ENCODE measurements around the gene ELP2. TPM values are rescaled to one million over a fixed set of nuclear protein-coding genes. Genes with fewer than 3 reads are reported as not detected.

The ELP2 gene
- total RNA-seq, 1 donor from 2014 or later, result 62.2 TPM

DNA sequence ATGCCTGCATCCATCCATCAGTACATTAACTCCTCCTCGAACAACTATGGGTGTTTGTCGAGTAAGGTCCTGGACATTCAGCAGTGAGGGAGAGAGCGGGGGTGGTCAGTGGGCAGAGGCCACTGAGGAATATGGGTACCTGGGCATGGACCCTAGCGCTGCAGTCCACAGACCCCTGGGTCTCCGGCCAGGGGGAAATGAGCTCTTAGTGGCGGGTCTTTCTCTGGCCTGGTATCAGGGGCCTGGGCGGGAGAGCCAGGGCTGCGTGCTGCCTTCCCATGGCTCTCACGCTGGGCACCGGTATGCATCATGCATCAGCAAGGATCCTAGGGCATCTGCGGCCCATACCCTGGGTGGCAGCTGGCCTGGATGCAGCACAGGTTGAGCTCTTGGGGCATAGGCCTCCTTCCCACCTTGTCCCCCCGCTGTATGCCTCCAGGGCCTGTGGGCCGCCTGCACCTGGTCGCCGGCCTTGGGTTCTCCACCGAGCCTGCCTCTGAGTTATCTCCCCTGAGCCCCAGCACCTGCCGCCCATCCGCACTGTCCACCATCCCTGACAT, 56.3 kb downstream of the ELP2 start:
- TF ChIP-seq, protein P1, sequence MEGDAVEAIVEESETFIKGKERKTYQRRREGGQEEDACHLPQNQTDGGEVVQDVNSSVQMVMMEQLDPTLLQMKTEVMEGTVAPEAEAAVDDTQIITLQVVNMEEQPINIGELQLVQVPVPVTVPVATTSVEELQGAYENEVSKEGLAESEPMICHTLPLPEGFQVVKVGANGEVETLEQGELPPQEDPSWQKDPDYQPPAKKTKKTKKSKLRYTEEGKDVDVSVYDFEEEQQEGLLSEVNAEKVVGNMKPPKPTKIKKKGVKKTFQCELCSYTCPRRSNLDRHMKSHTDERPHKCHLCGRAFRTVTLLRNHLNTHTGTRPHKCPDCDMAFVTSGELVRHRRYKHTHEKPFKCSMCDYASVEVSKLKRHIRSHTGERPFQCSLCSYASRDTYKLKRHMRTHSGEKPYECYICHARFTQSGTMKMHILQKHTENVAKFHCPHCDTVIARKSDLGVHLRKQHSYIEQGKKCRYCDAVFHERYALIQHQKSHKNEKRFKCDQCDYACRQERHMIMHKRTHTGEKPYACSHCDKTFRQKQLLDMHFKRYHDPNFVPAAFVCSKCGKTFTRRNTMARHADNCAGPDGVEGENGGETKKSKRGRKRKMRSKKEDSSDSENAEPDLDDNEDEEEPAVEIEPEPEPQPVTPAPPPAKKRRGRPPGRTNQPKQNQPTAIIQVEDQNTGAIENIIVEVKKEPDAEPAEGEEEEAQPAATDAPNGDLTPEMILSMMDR (IDR thresholded peaks at IDR 0.05), result no peak
- DNase-seq, result no peak
- Histone ChIP-seq H3K4me1 (peaks cover 21% of the 10 kb centered on the region), H3K4me3 (peak overlapping the region; percentile 78), H3K27me3 (ENCODE audit: low read depth) (no peaks in the 10 kb centered on the region), H3K36me3 (no peaks in the 10 kb centered on the region), H3K9me3 (no peaks in the 10 kb centered on the region), H3K27ac (no peak overlapping the region)
- intact Hi-C loops (cut with DNase I), result no loop called here
- no peak for ATAC-seq

DNA sequence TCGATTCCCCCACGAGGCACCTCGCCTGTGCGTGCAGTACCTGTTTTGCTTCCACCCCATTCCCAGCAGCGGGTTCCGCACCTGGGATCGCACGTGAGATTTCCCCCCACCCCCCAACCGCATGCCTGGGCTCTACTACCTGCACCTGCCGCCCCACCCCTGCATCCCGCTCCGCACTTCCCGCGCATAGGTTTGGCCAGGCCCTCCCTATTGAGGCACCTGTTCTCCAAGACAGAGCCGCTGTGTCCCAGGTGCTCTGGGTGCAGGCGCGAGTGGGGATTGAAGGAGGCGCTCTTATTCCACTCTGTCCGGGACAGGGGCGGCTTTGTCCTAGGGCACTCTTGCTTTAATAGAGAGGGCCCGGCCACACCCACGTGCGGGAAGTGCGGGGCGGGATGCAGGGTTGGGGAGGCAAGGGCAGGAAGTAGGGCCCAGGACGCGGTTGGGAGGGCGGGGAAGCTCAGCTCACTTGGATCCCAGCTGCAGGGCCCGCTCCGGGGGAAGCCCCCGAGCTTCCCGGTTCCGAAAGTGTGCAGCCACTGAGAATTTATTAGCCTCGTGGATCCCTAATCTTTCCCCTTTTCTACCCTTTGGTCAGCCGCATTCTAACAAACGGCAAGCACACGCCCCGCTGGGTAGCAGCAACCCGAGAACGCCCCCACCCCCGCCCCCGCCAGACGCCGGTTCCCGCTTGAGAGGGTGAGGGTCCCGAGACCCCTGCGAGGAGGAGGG, 56.9 kb downstream of the ELP2 start:
- H3K4me3 ChIP-seq, result peak overlapping the region; percentile 78
- DNase-seq (peak; percentile 83), ATAC-seq (peak; percentile 84 to 86)
- H3K9me3 ChIP-seq, result no peaks in the 10 kb centered on the region
- no peaks in the 10 kb centered on the region for H3K27me3 ChIP-seq (ENCODE audit: low read depth)
- intact Hi-C loops (cut with DNase I), result no loop called here
- H3K4me1 ChIP-seq, result peaks cover 21% of the 10 kb centered on the region
- H3K27ac ChIP-seq, result peak overlapping the region; percentile 55
- TF ChIP-seq, protein P1 (IDR thresholded peaks at IDR 0.05), result no peak
- H3K36me3 ChIP-seq, result no peaks in the 10 kb centered on the region

DNA sequence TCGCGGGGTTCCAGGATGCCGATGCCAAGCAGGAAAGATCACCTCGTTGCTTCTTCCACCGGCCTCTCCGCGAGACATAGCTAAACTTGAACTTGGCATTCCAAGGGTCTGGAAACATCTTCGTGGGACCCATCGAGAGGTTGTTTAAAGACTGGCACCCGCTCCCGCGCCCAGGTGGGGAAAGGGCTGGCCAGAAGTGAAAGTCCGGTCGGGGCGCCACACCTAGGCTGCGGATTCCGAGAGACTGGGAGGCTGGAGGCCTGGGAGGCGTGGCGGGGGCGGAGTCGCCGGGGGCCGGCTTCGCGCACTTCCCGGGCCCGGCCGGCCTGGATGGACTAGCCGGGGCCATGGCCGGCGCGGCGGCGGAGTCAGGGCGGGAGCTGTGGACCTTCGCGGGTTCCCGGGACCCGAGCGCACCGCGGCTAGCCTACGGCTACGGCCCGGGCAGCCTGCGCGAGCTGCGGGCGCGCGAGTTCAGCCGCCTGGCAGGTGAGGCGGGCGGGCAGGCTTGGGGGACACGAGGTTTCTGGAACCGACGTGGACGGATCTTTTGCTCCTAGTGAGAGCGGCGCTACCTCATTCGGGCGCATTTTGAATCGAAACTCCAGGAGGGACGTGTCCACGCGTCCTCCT, 57.6 kb downstream of the ELP2 start, which contains the start of gene MOCOS:
Gene MOCOS (plus strand): TSS at position 305 of the 633 bp plus-strand sequence. CDS start 43 bp downstream, at position 348.
- H3K9me3 ChIP-seq, result no peaks in the 10 kb centered on the region
- DNase-seq (peak; percentile 90), ATAC-seq (peak; percentile 96 to 99)
- no peaks in the 10 kb centered on the region for H3K36me3 ChIP-seq
- H3K4me1 ChIP-seq, result peaks cover 21% of the 10 kb centered on the region
- TF ChIP-seq, protein P1 (IDR thresholded peaks at IDR 0.05), result no peak
- no peaks in the 10 kb centered on the region for H3K27me3 ChIP-seq (ENCODE audit: low read depth)
- peak within 1 kb of the TSS; percentile 78 for H3K4me3 ChIP-seq
- H3K27ac ChIP-seq, result peak within 1 kb of the TSS; percentile 55
- intact Hi-C loops (cut with DNase I), result no loop called here

DNA sequence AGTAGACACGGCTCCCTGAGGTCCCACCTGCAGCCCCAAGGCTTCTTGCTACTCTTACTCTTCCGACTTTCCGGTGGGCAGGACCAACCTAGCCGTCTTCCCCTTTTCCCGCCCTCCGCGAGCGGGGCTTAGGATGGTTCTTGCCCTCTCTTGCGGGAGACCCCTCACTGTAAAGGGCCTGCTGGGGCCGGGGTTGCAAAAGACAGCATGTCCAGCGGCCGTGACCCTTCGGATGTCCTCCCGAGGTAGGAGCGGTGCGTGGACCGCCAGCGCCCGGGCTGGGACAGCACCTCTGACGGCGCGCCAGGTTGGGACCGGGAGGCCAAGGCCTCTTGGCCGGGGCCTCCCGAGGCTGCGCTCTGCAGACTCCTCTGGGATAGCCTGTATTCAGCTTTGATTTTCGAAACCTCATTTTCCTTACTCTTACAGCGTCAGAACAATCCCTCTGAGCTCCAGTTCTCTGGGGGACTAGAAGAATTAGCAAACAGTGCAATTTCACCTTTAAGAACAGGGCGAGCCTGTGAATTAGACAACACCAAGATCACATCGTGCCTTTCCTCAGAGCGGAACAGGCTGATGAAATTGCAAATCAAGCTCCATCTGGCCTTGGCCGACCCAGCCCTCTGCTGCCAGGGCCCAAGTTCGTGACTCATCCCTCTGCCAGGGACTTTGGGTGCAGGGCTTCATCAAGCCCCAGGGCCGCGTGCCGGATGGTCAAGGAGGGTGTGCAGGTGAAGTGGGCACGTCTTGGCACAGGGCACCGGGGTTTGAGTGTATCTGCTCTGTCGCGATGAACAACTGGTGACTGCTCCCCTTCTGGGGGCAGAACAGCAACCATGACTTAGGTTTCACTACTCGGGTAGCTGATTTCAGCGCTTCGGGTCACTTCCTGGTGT, 58.4 kb downstream of the ELP2 start:
- Histone ChIP-seq H3K27ac (no peak overlapping the region), H3K4me1 (peaks cover 21% of the 10 kb centered on the region), H3K4me3 (peak overlapping the region; percentile 78), H3K27me3 (ENCODE audit: low read depth) (no peaks in the 10 kb centered on the region), H3K9me3 (no peaks in the 10 kb centered on the region), H3K36me3 (no peaks in the 10 kb centered on the region)
- ATAC-seq, result peak; percentile 3 to 34
- DNase-seq, result peak; percentile 56
- TF ChIP-seq, protein P1 (IDR thresholded peaks at IDR 0.05), result no peak
- intact Hi-C loops (cut with DNase I), result no loop called here

DNA sequence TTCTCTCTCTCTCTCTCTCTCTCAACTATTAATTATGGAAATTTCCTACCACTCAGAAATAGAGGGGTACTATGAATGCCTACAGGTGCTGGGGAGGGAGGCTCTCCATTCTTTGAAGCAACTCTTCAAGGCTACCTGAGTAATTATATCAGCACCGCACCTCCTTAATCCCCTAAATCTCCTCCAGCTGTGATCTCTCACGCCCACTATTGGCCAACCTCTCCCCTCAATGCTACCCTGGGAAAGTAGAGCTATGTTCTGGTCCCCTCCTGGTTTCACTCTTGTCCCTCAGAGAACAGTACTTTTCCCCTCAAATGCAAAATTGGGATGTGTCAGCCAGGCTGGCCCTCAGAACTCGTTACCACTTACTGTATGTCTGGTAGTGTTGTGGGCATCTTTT, 59.2 kb downstream of the ELP2 start:
- intact Hi-C loops (cut with DNase I), result no loop called here
- Histone ChIP-seq H3K4me3 (no peak overlapping the region), H3K9me3 (no peaks in the 10 kb centered on the region), H3K27me3 (ENCODE audit: low read depth) (no peaks in the 10 kb centered on the region), H3K27ac (no peak overlapping the region), H3K36me3 (no peaks in the 10 kb centered on the region), H3K4me1 (peaks cover 21% of the 10 kb centered on the region)
- TF ChIP-seq, protein P1 (IDR thresholded peaks at IDR 0.05), result no peak
- ATAC-seq (no peak), DNase-seq (no peak)

Data from lower lobe of right lung (tissue), 2 donors.